HG02852 (cell line): ENCODE results near the gene WDFY3.

Source experiments
- ATAC-seq: cut with Tn5 transposase; IDR thresholded peaks from one replicate; pipeline ENCODE4 v1.9.1; 2021; ENCODE audit warnings: mild to moderate bottlenecking, moderate library complexity; ENCODE audit not compliant: unreplicated experiment

WDFY3 gene

DNA sequence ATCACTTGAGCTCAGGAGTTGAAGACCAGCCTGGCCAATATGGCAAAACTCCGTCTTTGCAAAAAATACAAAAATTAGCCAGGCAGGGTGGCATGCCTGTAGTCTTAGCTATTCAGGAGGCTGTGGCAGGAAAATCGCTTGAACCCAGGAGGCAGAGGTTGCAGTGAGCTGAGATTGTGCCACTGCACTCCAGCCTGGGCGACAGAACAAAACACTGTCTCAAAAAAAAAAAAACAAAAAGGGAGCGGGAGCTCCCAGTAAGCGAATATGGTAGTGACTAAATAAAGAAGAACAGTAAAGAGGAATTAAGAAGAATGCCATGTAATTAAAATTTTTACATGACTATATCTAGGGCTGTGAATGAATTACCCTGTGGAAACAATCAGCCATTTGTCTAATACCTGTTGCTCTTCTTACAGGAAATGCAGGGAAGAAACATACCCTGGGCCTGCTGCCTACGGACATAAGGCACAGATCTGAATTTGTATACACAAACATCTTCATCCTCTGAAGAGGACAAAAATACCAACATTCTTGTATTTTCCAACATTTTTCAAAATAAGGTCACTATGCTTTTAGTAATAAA, 11.4 kb downstream of the WDFY3 start:
- ATAC-seq, result no peak

GRCh38 chr4:84952776-84953175, 13.7 kb downstream of the WDFY3 start:
- ATAC-seq, result no peak

DNA sequence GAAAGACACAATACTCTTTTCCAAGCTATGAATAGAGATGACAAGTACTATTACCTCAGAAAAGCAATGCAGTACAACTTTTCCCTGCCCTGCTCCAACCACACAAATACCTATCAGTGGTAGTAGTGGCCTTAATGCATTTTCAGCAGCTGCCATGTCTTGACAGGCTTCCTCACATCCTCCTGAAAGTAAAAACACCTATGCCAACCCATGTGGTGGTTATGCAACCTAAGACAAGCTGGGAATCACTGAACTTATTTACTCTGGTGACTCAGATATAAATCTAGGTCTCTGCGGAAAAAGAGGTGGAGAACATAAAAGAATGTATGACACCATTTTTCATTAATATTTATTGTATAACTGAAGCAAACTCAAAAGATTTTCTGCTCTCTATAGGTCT, 14.5 kb downstream of the WDFY3 start:
- no peak for ATAC-seq

DNA sequence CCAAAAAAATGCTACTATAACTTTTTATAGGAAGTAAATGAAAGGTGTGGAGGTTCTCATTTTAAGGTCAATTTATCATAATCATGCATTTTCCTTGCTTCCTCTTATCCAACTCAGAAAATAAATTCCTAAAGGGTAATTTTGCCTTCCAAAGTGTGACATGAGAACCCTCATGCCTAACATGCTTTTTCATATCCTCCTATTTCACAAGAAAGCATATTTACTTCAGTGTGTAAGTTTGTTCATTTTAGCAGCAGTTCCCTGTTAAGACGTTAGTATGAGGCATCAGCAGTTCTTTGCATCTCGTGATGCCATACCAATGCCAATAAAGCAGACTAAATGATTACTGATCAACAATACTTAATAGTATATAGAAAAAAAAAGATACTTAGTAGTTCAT, 18.4 kb downstream of the WDFY3 start:
- no peak for ATAC-seq

DNA sequence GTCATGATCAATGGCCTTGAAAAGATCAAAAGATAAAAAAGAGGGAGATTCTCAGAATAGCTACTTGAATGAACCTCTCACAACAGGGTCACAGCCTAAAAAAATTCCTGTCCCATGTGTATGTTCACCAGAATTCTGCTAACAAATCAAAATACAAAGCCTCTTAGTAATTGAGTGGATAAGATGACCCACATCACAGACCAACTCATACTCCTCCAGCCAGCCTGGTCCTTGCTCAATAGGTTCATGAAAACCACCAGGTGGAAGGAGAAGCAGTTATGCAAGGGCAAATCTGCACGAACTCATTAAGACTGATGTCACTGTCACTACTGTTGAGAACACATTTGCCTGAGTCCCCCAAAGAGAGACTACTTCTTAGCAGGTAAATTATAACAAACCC, 21.5 kb downstream of the WDFY3 start:
- ATAC-seq, result no peak

GRCh38 chr4:84940960-84941359, 25.5 kb downstream of the WDFY3 start:
- ATAC-seq, result no peak

DNA sequence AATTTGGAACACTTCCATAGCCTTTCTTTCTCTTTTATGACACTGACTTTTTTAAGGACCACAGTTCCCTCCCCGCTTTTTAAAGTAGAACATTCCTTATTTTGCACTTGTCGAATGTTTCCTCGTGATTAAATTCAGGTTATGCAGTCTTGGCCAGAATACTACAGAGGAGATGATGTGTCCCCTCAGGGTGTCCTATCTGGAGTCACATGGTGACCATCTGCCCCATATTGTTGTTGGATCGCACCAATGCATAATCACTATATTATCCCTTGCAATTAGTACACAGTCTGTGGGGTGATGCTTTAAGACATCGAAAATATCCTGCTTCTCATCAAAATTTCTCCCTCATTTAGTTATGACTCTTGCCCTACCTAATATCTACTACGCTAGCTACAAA, 27.4 kb downstream of the WDFY3 start:
- no peak for ATAC-seq

DNA sequence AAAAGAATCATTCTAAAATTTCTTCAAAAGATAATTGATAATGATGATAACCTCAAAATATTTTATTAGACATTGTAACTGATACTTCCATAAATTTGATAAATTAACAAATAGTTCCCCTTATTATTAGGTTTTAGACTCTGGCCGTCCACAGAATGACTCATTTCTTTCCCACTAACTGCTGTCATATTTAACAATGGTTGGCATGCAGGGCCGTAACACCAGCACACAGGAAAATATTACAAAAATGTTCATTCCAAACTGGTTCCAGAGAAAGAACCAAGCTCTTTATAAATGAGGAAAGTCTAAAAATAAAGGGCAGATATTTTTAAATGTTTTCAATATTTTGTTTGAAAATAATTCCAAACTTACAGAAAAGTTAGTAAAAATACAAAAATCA, 28.2 kb downstream of the WDFY3 start:
- ATAC-seq, result no peak

GRCh38 chr4:84937381-84937977, 29.0 kb downstream of the WDFY3 start:
- no peak for ATAC-seq

GRCh38 chr4:84936123-84936522, 30.4 kb downstream of the WDFY3 start:
- ATAC-seq, result no peak

- ATAC-seq, result no peak
Observed at GRCh38 chr4:84932462-84932861, 34.0 kb downstream of the WDFY3 start.

GRCh38 chr4:84931961-84932360, 34.5 kb downstream of the WDFY3 start:
- no peak for ATAC-seq

- ATAC-seq, result no peak
Observed at GRCh38 chr4:84931274-84931673, 35.2 kb downstream of the WDFY3 start.

- no peak for ATAC-seq
Observed at GRCh38 chr4:84928089-84928488, 38.4 kb downstream of the WDFY3 start.

- ATAC-seq, result no peak
Observed at GRCh38 chr4:84927428-84927827, 39.1 kb downstream of the WDFY3 start.

DNA sequence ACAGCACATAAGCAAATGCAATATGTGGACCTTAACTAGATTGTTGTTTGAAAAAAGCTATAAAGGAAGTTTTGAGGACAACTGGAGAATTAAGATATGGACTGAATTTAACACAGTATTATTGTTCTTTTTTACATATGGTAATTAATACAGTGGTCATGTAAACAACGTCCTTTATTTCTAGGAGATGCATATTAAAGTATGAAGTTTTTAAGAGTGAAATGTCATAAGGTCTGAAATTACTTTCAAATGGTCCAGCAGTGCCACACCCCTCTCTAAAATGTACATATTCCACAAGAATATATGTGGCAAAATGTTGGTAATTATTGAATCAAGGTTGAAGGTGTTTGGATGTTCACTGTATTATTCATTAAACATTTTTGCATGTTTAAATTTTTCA, 40.9 kb downstream of the WDFY3 start:
- ATAC-seq, result no peak

DNA sequence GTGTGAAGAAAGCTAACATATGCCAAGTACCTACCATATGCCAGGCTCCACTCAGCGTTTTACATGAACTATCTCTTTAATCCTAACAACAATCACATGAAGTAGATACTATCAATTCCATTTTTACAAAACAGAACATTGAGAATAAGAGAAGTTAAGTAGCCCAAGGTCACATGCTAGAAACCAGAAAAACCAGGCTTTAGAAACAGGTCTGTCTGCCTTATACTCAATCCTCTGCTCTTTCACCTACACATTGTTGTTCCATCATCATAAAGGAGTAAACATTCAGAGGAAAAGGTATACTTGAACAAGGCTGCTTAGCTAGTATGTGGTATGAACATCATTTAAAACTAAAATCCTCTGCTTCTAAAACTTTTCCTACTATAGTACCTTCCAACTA, 42.1 kb downstream of the WDFY3 start:
- no peak for ATAC-seq

- ATAC-seq, result no peak
Observed at GRCh38 chr4:84920617-84921016, 45.9 kb downstream of the WDFY3 start.

DNA sequence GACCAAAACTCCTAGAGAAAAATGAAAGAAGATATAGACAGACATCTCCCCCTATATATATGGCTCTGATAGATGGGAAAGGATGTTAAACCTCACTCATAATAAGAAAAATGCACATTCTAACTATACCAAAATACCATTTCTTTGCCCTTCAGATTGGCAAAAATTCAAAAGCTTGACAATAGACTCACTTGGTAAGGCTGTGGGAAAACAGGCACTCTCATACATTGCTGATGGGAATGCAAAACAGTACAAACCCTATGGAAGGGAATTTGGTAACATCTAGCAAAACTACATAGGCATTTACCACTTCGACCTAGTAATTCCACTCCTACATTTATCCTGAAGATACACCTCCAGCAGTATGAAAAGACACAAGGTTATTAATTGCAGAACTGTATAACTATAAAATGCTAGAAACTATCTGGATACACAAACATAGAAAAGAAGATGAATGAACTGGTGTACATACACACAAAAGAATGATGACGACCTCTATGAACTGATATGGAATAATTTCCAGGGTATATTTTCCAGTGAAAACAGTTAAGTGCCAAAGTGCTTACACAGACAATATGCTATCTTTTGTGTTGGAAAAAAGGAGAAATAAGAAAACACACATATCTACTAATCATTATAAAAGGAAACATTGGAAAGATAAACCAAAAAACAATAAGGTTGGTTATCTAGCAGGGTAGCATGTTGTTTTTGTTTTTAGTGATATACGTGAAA, 48.5 kb downstream of the WDFY3 start:
- no peak for ATAC-seq

- no peak for ATAC-seq
Observed at GRCh38 chr4:84917086-84917821, 49.2 kb downstream of the WDFY3 start.

- ATAC-seq, result no peak
Observed at GRCh38 chr4:84916227-84916626, 50.3 kb downstream of the WDFY3 start.

DNA sequence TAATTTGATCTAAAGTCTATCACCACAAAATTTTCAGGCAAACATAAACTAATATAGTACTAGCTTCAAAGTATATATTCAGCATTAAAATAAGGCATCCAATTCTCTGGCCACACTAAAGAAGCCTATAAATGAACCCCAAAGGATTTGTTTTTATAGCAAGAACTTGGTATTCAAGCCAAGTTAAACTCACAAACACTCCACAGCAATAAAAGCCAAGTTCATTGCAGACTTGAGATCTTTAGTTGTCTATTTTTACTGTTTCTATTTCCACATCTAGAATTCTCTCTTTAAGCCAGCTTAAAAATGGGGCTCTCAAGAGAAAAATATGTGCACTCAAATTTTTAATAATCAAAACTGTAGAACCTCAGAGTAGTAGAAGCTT, 51.1 kb downstream of the WDFY3 start:
- ATAC-seq, result no peak
